ENCODE measurements around the gene RASA2.

- no peak for TF ChIP-seq CTCF (IDR thresholded peaks at IDR 0.05)
- no peak for TF ChIP-seq POLR2A (IDR thresholded peaks at IDR 0.05)
These were observed 119.1 kb downstream of the RASA2 start for GRCh38 chr3:141605883-141606282.

All from breast epithelium (tissue), 3 donors.